A549 treated with dexamethasone at 1 μM for 4 hours (cell line): ENCODE measurements around the gene SEMA5B. TPM values are rescaled to one million over a fixed set of nuclear protein-coding genes. Genes with fewer than 3 reads are reported as not detected.

Experiments
- total RNA-seq: library from RNA; stranded (reverse); fragments of 200-300 nt; extraction: Qiagen RNA extraction; gene quantifications from 5 replicates; pipeline ENCODE4 v1.2.3, GENCODE V29; 2022

The SEMA5B gene
- 0.14 to 0.27 TPM (median 0.18 TPM) in 5 replicates for total RNA-seq

GRCh38 chr3:123027292-123028232 is at the start of gene SEMA5B:
Gene SEMA5B, minus strand, starts transcription at chr3:123027763. Its CDS starts 66,500 bp downstream, at chr3:122961263.

GRCh38 chr3:123066896-123067688 is 39.5 kb upstream of the SEMA5B start, which contains the start of gene PDIA5:
Gene PDIA5, plus strand, starts transcription at chr3:123067025. Its CDS starts 140 bp downstream, at chr3:123067165.

Other genes starting within 250 kb of the SEMA5B start
- gene HSPBAP1, start 233.9 kb downstream of the SEMA5B start, total RNA-seq, result 5.0 to 5.7 TPM (median 5.2 TPM) in 5 replicates
- 11.5 to 15.6 TPM (median 13.7 TPM) in 5 replicates for gene SLC49A4, start 232.7 kb downstream of the SEMA5B start, total RNA-seq
- 29.1 to 34.4 TPM (median 30.9 TPM) in 5 replicates for gene PDIA5, start 39.3 kb upstream of the SEMA5B start, total RNA-seq
- gene SEC22A, start 174.2 kb upstream of the SEMA5B start, total RNA-seq, result 18.6 to 21.5 TPM (median 20.0 TPM) in 5 replicates